Ishikawa (cell line): Measurements from ENCODE around the gene RNF115.

Experiments
- CEBPB ChIP-seq: IDR thresholded peaks from 2 replicates; pipeline ENCODE4 v1.6.1; 2012
- CREB1 ChIP-seq: IDR thresholded peaks from 2 replicates; pipeline ENCODE4 v1.6.1; 2012; ENCODE audit warnings: low read depth
- EGR1 ChIP-seq: IDR thresholded peaks from 2 replicates; pipeline ENCODE4 v1.6.1; 2012
- EP300 ChIP-seq: IDR thresholded peaks from 2 replicates; pipeline ENCODE4 v1.6.1; 2012; ENCODE audit warnings: borderline replicate concordance
- NFIC ChIP-seq: IDR thresholded peaks from 2 replicates; pipeline ENCODE4 v1.6.1; 2012
- TAF1 ChIP-seq: IDR thresholded peaks from 2 replicates; pipeline ENCODE4 v1.6.1; 2012; ENCODE audit warnings: low read depth, mild to moderate bottlenecking
- YY1 ChIP-seq: IDR thresholded peaks from 2 replicates; pipeline ENCODE4 v1.6.1; 2012; ENCODE audit warnings: low read depth
- TF ChIP-seq, protein P1 (sequence below): IDR thresholded peaks from 2 replicates; pipeline ENCODE4 v1.6.1; 2012; ENCODE audit warnings: low read depth, mild to moderate bottlenecking
- TF ChIP-seq, protein P2 (sequence below): IDR thresholded peaks from 2 replicates; pipeline ENCODE4 v1.6.1; 2012

DNA sequence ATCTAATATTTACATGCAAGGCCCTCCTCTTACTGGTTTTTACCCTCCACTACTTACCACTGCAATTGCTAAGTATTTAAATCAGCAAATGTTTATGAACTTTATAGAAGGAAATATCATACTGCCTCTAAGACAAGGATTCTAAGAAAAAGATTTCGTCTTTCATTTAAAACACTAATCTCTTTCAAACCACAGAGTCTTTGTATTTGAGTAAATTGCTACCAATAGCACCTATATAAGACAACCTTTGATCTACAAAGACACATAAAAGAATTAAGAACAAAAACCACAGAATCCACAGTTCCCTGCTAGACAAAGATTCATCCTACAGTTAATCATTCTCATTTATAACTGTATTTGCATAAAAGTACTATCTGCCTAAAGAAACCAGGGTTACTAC lies 37.6 kb downstream of the RNF115 start:
- TF ChIP-seq, protein P1, sequence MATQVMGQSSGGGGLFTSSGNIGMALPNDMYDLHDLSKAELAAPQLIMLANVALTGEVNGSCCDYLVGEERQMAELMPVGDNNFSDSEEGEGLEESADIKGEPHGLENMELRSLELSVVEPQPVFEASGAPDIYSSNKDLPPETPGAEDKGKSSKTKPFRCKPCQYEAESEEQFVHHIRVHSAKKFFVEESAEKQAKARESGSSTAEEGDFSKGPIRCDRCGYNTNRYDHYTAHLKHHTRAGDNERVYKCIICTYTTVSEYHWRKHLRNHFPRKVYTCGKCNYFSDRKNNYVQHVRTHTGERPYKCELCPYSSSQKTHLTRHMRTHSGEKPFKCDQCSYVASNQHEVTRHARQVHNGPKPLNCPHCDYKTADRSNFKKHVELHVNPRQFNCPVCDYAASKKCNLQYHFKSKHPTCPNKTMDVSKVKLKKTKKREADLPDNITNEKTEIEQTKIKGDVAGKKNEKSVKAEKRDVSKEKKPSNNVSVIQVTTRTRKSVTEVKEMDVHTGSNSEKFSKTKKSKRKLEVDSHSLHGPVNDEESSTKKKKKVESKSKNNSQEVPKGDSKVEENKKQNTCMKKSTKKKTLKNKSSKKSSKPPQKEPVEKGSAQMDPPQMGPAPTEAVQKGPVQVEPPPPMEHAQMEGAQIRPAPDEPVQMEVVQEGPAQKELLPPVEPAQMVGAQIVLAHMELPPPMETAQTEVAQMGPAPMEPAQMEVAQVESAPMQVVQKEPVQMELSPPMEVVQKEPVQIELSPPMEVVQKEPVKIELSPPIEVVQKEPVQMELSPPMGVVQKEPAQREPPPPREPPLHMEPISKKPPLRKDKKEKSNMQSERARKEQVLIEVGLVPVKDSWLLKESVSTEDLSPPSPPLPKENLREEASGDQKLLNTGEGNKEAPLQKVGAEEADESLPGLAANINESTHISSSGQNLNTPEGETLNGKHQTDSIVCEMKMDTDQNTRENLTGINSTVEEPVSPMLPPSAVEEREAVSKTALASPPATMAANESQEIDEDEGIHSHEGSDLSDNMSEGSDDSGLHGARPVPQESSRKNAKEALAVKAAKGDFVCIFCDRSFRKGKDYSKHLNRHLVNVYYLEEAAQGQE, result no peak
- no peak for TF ChIP-seq CEBPB
- TF ChIP-seq YY1, result no peak
- no peak for TF ChIP-seq TAF1
- TF ChIP-seq EP300, result no peak
- no peak for TF ChIP-seq EGR1
- no peak for TF ChIP-seq NFIC
- no peak for TF ChIP-seq CREB1
- TF ChIP-seq, protein P2, sequence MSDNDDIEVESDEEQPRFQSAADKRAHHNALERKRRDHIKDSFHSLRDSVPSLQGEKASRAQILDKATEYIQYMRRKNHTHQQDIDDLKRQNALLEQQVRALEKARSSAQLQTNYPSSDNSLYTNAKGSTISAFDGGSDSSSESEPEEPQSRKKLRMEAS, result no peak
